Stimulated activated CD4-positive, alpha-beta T cell treated with anti-CD3 and anti-CD28 coated beads, Interleukin-4, amount 100 ng/mL, for 48 hours (primary cell): ENCODE results near the gene SRM.
"Not testable (repeated sequence)": the region's sequence is repeated elsewhere in the genome, so short reads cannot be mapped to it uniquely, and the experiment has no call there.

Experiments used
- DNase-seq, 2 donors: peaks; one replicate each; pipeline ENCODE4 v3.0.0-alpha.2; 2020; ENCODE audit warnings: low read depth in 2 of 2

SRM gene

DNA sequence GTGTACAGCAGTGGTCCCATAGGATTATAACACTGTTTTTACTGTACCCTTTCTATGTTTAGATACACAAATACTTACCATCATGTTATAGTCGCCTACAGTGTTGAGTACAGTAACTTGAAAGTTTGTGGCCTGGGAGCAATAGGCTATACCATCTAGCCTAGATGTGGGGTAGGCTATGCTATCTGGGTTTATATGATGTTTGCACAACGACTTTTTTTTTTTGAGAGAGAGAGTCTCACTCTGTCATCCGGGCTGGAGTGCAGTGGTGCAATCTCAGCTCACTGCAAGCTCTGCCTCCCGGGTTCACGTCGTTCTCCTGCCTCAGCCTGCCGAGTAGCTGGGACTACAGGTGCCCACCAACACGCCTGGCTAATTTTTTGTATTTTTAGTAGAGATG lies 40.5 kb downstream of the SRM start:
- not testable (repeated sequence) for DNase-seq

DNA sequence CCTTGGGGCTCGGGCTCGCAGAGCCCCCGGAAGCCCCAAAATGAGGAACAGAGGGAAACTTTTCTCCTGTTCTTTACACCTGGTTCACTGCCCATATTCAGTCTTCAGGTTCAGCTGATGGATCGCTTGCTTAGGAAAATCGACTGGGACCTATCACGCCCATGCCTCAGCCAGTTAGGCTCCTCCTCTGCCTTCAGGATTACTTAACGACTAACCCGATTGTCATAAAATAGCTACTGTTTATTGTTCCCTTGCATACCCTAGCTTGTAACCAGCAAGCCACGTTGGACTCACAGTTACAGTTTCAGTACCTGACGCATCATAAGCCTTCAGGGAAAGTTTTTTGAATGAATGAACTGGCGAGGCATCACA lies 46.7 kb downstream of the SRM start:
- DNase-seq: no peak

DNA sequence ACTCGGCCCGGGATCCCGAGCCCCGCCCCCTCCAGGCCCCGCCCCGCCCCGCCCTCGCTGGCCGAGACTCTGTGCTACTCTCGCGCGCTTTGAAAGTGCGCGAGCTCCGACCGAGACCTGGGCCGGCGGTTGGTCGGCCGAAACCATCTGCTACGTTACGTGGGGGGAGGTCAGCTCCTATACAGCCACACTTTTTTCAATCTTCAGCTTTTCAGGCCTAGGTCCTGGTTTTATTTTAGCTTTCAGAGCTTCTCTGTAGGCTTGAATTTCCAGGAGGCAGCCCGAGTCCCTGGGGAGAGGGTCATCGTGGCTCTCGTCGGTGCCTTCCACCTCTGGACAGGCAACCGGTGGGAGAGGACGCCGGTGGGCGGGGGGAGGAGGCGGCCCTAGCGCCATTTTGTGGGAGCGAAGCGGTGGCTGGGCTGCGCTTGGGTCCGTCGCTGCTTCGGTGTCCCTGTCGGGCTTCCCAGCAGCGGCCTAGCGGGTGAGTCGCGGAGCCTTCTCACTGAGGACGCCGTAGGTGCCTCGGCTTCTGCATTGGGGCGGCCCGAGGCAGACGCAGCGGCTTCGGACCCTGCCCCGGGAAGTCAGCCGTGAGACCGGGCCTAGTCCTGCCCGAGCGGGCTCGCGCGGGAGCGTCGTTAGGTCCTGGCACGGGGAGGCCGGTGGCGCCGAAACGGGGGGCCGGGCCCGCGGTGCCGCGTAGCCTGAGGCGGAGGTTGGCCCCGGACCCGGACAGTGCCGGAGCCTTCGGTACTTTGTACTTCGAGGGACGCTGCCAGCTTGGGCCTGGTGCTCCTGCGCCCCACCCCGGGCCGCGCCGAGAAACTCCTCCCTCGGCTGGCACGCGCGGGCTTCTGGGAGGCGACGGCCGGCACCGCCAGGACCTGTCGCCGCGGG lies 47.3 kb downstream of the SRM start, which contains the start of gene TARDBP:
Gene TARDBP, plus strand, starts transcription at position 395 of the 900 bp plus-strand sequence. CDS start 1,074 bp downstream, outside the sequence.
- peak; percentile 82 to 86 for DNase-seq
